ENCODE results near the gene DAAM1. TPM values are rescaled to one million over a fixed set of nuclear protein-coding genes. Genes with fewer than 3 reads are reported as not detected.

The DAAM1 gene
- polyA plus RNA-seq, 3 donors = 3.2 to 6.3 (median 4.4) TPM

- intact Hi-C loops (cut with micrococcal nuclease) = no loop called here
- Mint-ChIP-seq H3K27me3 (ENCODE audit: low read depth in 3 of 3) (no peaks in the 10 kb centered on the region), H3K9me3 (peaks cover 0 to 4% (median 0%) of the 10 kb centered on the region in 7 donors), H3K27ac (peak overlapping the region in 1 of 7 donors; percentile 24), H3K36me3 (peaks cover 0 to 3% of the 10 kb centered on the region in 2 donors), H3K4me1 (peaks cover 17% of the 10 kb centered on the region), H3K4me3 (no peak overlapping the region)
- Histone ChIP-seq H3K9ac (ENCODE audit: insufficient read depth, low read length, poor library complexity, severe bottlenecking) (no peak overlapping the region), H2AFZ (ENCODE audit: insufficient read depth, low read depth, low read length, poor library complexity, severe bottlenecking) (no peak overlapping the region), H3K27me3 (ENCODE audit: control insufficient read depth in 2 of 2, insufficient read depth in 2 of 2, low read length in 2 of 2) (no peaks in the 10 kb centered on the region), H3K79me2 (ENCODE audit: insufficient read depth, low read length) (no peaks in the 10 kb centered on the region), H3K4me2 (replicated peaks; ENCODE audit: extremely low read depth, low read length, poor library complexity, severe bottlenecking) (no peak overlapping the region), H4K20me1 (ENCODE audit: insufficient read depth, low read length) (no peaks in the 10 kb centered on the region), H3K27ac (ENCODE audit: low read depth in 1 of 2, low read length in 2 of 2) (no peak overlapping the region), H3K36me3 (replicated peaks in 1 of 2; ENCODE audit: control insufficient read depth in 1 of 2, insufficient read depth in 2 of 2, low read length in 2 of 2) (no peaks in the 10 kb centered on the region), H3K4me3 (replicated peaks in 1 of 3; ENCODE audit: low read depth in 2 of 3, low read length in 3 of 3) (no peak overlapping the region), H3K4me1 (ENCODE audit: control insufficient read depth in 1 of 2, insufficient read depth in 2 of 2, low read length in 2 of 2) (no peaks in the 10 kb centered on the region), H3K9me3 (replicated peaks in 1 of 2; ENCODE audit: control insufficient read depth in 1 of 2, insufficient read depth in 1 of 2, low read length in 2 of 2) (no peaks in the 10 kb centered on the region)
- TF ChIP-seq CTCF (IDR thresholded peaks at IDR 0.05) = no peak
- DNase-seq = peak in 2 of 3 donors; percentile 35
These were observed 87.2 kb downstream of the DAAM1 start for GRCh38 chr14:59275668-59276067.

- H3K4me1 ChIP-seq (ENCODE audit: control insufficient read depth in 1 of 2, insufficient read depth in 2 of 2, low read length in 2 of 2) = no peaks in the 10 kb centered on the region
- H3K27me3 ChIP-seq (ENCODE audit: control insufficient read depth in 2 of 2, insufficient read depth in 2 of 2, low read length in 2 of 2) = no peaks in the 10 kb centered on the region
- Mint-ChIP-seq H3K4me3 (no peak overlapping the region), H3K27me3 (ENCODE audit: low read depth in 3 of 3) (no peaks in the 10 kb centered on the region), H3K36me3 (peaks cover 0 to 3% of the 10 kb centered on the region in 2 donors), H3K4me1 (peaks cover 17% of the 10 kb centered on the region), H3K27ac (peak overlapping the region in 2 of 7 donors; percentile 37 to 73), H3K9me3 (peaks cover 0 to 4% (median 0%) of the 10 kb centered on the region in 7 donors)
- H3K79me2 ChIP-seq (ENCODE audit: insufficient read depth, low read length) = no peaks in the 10 kb centered on the region
- no peak overlapping the region for H3K4me2 ChIP-seq (replicated peaks; ENCODE audit: extremely low read depth, low read length, poor library complexity, severe bottlenecking)
- H3K9me3 ChIP-seq (replicated peaks in 1 of 2; ENCODE audit: control insufficient read depth in 1 of 2, insufficient read depth in 1 of 2, low read length in 2 of 2) = no peaks in the 10 kb centered on the region
- no peak for DNase-seq
- H3K4me3 ChIP-seq (replicated peaks in 1 of 3; ENCODE audit: low read depth in 2 of 3, low read length in 3 of 3) = no peak overlapping the region
- TF ChIP-seq CTCF (IDR thresholded peaks at IDR 0.05) = no peak
- no peak overlapping the region for H2AFZ ChIP-seq (ENCODE audit: insufficient read depth, low read depth, low read length, poor library complexity, severe bottlenecking)
- no peaks in the 10 kb centered on the region for H3K36me3 ChIP-seq (replicated peaks in 1 of 2; ENCODE audit: control insufficient read depth in 1 of 2, insufficient read depth in 2 of 2, low read length in 2 of 2)
- intact Hi-C loops (cut with micrococcal nuclease) = no loop called here
- H3K27ac ChIP-seq (ENCODE audit: low read depth in 1 of 2, low read length in 2 of 2) = no peak overlapping the region
- H3K9ac ChIP-seq (ENCODE audit: insufficient read depth, low read length, poor library complexity, severe bottlenecking) = no peak overlapping the region
- H4K20me1 ChIP-seq (ENCODE audit: insufficient read depth, low read length) = no peaks in the 10 kb centered on the region
These were observed 87.8 kb downstream of the DAAM1 start for GRCh38 chr14:59276235-59276634.
